Raji (cell line): ENCODE data around the gene P2RX7.

Experiments used
- POLR2A ChIP-seq: IDR thresholded peaks from 2 replicates; pipeline ENCODE4 v1.6.1; 2011; ENCODE audit warnings: low read depth, low read length, control low read depth; ENCODE audit not compliant: insufficient read depth

The P2RX7 gene

DNA sequence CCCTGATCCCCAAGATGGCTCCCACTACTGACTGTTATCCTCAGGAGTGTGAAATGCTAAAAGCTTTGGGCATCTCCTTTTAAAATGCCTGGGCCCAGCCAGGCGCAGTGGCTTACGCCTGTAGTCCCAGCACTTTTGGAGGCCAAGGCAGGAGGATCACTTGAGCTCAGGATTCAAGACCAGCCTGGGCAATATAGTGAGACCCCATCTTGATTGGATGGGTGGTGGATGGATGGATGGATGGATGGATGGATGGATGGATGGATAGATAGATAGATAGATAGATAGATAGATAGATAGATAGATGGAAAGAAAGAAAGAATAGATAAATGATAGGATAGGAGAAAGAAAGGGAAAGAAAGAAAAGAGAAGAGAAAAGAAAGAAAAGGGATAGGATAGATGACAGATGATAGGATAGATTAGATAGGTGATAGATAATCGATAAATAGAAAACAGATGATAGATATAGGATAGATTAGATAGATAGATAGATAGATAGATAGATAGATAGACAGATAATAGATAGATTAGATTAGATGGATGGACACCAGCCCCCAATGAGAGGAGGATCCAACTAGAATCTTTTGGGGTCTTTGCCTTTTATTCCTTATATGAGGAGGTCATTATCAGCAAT, 86.8 kb downstream of the P2RX7 start:
- TF ChIP-seq POLR2A = no peak

DNA sequence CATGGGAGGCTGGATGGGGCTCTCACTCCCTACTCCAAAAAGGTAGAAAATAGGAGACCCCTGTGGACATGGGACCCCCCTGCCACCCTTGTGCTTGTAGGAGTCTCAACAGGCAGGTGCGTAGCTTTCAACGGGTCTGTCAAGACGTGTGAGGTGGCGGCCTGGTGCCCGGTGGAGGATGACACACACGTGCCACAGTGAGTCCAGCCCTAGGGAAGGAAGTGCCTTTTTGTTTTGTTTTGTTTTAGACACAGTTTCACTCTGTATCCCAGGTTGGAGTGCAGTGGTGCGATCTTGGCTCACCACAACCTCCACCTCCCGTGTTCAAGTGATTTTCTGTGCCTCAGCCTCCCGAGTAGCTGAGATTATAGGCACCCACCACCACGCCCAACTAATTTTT, 90.2 kb downstream of the P2RX7 start:
- no peak for TF ChIP-seq POLR2A

DNA sequence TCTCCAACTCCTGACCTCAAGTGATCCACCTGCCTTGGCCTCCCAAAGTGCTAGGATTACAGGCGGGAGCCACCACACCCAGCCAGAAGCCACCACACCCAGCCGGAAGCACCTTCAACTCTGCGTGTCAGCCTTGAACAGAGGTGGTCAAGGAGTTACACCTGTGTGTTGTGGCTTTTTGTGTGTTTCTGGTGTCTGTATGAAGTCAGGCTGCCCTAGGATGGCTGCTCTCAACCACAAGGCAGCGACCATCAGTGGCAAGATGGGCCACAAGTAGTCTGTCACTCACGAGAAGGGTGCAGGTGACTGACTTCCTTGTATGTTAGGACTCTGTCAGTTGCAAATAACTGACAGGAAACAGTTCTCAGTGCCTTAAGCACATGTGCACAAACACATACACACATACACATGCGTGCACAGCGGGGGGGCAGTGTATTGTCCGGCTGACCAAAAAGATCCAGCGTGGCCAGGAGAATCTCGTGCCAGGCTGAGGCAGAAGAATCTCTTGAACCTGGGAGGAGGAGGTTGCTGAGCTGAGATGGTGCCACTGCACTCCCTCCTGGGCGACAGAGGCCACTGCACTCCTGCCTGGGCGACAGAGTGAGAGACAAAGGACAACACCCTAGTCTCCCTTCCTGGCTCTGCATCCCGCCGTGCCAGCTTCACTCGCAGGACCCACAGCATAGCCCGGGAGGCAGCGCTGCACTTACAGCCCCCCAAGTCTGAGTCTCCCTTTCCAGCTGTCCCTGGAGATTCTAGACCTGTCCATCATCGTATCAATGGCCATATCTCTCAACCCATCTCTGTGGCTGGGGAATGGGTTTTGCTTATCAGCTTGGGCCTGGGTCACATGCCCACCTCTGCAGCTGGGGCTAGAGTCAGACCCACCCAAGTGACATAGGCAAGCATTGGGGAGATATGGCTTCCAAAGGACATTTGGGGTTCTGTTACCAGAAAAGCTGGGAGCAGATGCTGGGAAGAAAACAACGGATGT, 90.9 kb downstream of the P2RX7 start:
- TF ChIP-seq POLR2A = no peak

DNA sequence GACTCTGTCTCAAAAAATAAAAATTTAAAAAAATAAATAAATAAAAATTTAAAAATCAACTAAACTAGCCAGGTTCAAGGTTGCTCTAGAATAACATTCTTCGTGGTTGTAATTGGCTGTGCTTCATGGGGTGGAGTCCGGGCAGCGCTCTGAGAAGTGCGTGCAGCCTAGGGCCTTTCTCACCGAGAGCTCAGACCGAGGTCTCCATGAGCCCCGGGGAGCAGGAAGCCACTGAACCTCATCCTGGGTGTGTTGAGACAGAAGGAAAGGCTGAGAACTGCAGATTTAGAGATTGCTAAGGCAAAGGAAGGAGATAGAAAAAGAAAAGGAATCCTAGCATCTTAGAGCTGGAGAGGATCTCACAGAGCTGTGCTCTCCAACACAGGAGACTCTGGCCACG, 91.9 kb downstream of the P2RX7 start:
- TF ChIP-seq POLR2A = no peak

DNA sequence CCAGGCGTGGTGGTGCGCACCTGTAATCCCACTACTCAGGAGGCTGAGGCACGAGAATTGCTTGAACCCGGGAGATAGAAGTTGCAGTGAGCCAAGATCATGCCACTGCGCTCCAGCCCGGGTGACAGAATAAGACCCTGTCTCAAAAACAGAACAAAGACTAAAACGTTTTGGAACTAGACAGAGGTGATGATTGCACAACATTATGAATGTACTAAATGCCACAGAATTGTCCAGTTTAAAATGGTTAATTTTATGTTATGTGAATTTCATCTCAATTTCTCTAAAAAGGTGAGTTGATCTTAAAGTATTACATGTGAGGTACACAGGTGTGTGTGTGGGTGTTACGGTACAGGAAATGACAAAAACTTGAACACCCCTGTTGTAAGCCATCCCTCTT, 93.7 kb downstream of the P2RX7 start:
- TF ChIP-seq POLR2A = no peak

DNA sequence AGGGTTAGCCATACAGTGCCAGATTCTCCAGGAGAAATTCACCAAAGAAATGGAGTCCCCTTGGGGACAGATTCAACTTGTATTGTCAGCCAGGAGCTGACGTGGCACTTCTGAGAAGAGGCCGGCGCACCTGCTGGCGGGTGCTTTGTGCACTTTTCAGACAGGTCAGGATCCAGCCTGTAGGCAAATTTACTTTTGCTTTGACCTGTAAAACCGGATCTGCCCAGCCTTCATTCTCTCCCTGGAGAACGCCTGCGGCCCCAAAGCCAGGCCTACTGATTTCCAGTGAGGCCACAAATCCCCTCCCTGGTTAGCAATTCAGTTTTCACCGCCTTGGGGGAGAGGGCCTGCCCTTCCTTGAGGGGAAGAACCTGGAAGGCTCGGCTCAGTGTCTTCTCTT, 94.6 kb downstream of the P2RX7 start:
- TF ChIP-seq POLR2A = no peak

DNA sequence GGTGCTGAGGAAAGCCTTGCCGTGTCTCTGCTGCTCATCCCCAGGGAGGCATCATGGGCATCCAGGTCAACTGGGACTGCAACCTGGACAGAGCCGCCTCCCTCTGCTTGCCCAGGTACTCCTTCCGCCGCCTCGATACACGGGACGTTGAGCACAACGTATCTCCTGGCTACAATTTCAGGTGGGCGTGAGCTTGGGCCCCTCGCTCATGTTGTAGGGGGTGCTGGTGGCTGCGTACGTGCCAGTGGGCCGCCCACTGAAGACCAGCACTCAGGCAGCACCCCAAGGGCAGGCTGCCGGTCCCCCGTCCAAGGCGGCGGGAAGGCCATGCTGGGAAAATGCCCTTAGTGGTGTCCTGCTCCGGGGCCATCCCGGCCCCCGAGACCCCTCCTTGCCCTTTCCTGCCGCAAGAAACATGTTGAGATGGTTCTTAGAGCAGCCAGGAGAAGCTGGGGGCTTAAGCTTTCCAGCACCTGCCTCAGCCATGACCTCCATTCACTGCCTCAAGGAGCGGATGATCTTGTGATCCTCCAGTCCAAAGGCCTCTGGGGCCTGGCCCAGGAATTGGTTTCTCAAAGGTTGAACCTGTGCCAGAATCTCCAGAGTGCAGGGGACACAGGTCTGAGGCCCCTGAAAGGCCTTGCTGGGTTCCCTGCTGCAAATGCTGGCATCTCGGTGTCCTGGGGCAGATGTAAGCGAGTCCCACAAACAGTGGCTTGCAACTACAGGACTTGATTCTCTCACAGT, 96.4 kb downstream of the P2RX7 start:
- no peak for TF ChIP-seq POLR2A

DNA sequence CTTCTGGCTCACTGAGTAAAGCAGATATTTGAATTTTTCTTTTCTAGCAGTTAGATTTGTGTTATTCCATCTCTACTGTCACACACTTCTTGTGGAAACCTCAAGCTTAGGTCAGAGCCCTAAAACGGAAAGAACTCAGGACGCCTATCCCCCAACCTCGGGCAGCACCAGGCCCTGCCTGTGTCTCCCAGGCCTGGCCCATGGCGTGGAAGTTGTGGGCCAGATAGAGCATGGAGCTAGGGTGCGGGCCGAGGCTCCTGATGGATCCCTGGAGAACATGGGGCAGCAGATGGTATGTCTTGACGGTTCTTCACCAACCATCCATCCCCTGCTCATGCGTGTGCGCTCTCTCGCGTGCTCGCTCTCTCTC, 97.8 kb downstream of the P2RX7 start:
- TF ChIP-seq POLR2A = no peak

DNA sequence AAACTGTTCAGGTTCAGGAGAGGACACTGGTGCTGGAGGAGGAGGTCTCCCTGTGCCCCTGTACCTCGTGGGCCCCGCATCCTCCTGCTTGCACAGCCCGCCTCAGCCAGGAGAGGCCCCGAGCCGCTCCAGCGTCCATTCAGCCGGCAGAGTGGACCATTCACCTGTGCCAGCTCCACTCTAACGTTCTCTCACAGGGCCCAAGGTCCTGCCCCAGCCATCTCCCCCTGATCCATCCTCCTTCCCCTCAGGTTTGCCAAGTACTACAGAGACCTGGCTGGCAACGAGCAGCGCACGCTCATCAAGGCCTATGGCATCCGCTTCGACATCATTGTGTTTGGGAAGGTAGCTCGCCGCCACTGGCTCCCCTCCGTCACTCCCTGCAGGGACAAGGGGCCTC, 99.5 kb downstream of the P2RX7 start:
- TF ChIP-seq POLR2A = no peak

DNA sequence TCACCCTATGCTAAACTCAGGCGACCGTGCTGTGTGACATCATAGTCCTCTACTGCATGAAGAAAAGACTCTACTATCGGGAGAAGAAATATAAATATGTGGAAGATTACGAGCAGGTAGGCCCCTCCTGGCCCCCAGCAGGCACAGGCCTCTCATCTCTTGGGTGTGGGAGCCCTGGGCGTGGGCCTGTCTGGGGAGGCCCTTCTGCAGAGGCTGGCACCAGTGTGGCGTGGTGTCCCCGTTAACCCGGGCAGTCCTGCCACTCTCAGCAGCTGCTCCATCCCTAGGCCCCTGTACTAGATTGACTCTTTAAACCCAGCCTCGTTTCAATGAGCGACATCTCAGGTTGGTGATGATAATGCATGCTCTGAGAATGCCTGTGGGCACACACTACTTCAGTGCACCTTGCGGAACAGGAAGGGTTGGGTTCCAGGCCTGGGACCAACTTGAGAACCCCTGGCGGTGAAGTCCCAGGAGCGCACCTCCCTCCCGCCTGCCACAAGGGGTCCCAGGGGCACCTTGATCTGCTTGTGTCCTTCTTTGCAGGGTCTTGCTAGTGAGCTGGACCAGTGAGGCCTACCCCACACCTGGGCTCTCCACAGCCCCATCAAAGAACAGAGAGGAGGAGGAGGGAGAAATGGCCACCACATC, 100.4 kb downstream of the P2RX7 start:
- no peak for TF ChIP-seq POLR2A

DNA sequence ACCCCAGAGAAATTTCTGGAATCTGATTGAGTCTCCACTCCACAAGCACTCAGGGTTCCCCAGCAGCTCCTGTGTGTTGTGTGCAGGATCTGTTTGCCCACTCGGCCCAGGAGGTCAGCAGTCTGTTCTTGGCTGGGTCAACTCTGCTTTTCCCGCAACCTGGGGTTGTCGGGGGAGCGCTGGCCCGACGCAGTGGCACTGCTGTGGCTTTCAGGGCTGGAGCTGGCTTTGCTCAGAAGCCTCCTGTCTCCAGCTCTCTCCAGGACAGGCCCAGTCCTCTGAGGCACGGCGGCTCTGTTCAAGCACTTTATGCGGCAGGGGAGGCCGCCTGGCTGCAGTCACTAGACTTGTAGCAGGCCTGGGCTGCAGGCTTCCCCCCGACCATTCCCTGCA, 100.9 kb downstream of the P2RX7 start:
- no peak for TF ChIP-seq POLR2A

DNA sequence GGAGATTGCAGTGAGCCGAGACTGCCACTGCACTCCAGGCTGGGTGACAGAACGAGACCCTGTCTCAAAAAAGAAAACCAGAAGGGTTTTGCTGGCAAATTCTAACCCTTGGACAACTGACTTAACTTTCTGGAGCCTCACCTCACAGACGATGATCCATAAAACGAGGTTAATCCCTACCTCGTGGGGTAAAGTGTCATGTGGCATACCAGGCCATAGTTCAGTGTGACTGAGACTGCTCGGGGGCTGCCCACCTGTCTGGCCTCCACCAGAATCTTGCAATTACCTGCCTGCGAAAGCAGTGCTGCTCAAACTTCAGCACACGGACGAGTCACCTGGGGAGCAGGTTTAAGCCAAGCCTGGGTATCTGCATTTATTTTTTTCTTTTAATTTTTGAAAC, 104.1 kb downstream of the P2RX7 start:
- TF ChIP-seq POLR2A = no peak

DNA sequence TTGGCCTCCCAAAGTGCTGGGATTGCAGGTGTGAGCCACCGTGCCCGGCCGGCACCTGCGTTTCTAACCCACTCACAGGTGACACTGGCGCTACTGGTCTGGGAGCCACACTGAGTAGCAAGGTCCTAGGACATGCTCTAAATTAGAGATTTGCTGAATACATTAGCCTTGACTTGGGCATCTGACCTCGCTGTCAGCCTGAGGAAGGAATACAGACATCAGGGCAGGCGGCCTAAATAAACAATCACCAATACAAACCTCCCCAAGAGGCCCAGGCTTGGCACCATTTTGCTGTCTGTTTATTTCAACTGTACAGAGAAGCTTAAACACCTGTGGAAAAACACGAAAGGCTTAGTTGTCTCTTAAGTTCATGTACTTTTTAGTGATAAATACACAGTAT, 104.7 kb downstream of the P2RX7 start:
- no peak for TF ChIP-seq POLR2A
